GM10266 (cell line): Measurements from ENCODE around the gene CD300E.

ENCODE experiments used
- DNase-seq: peaks from one replicate; pipeline ENCODE4 v3.0.0; 2012; ENCODE audit errors: extremely low spot score
- TF ChIP-seq, protein P1 (sequence below): IDR thresholded peaks from 2 replicates; pipeline ENCODE4 v1.5.1; 2012; ENCODE audit warnings: mild to moderate bottlenecking, low read depth; ENCODE audit not compliant: control insufficient read depth, insufficient read depth; ENCODE audit errors: missing control alignments

CD300E gene

GRCh38 chr17:74652020-74652419 is 28.5 kb upstream of the CD300E start:
- TF ChIP-seq, protein P1, sequence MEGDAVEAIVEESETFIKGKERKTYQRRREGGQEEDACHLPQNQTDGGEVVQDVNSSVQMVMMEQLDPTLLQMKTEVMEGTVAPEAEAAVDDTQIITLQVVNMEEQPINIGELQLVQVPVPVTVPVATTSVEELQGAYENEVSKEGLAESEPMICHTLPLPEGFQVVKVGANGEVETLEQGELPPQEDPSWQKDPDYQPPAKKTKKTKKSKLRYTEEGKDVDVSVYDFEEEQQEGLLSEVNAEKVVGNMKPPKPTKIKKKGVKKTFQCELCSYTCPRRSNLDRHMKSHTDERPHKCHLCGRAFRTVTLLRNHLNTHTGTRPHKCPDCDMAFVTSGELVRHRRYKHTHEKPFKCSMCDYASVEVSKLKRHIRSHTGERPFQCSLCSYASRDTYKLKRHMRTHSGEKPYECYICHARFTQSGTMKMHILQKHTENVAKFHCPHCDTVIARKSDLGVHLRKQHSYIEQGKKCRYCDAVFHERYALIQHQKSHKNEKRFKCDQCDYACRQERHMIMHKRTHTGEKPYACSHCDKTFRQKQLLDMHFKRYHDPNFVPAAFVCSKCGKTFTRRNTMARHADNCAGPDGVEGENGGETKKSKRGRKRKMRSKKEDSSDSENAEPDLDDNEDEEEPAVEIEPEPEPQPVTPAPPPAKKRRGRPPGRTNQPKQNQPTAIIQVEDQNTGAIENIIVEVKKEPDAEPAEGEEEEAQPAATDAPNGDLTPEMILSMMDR = no peak
- no peak for DNase-seq

GRCh38 chr17:74649909-74650308 is 26.4 kb upstream of the CD300E start:
- TF ChIP-seq, protein P1 = no peak

GRCh38 chr17:74647871-74648672 is 24.5 kb upstream of the CD300E start:
- no peak for DNase-seq
- TF ChIP-seq, protein P1 = no peak

More at GRCh38 chr17:74649909-74650308, 26.4 kb upstream of the CD300E start:
- no peak for DNase-seq

DNA sequence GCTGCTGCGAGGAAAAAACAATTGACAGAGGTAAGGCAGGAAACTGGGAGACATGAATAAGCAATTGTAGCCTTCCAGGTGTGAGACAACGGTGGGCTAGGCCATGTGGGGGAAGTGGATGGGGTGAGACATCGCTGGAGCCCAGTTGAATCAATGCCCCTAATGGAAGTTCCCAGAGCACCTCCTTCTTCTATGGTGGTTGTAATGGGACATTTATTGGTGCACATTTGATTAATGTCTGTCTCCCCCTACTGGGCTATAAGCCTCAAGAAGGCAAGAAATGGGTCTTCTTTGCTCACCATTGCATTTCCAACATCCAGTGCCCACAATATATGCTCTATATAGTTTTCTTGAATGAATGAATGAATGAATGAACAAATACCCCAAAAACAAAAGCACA is 22.7 kb upstream of the CD300E start:
- TF ChIP-seq, protein P1 = peak; percentile 55
- DNase-seq = peak; percentile 49

DNA sequence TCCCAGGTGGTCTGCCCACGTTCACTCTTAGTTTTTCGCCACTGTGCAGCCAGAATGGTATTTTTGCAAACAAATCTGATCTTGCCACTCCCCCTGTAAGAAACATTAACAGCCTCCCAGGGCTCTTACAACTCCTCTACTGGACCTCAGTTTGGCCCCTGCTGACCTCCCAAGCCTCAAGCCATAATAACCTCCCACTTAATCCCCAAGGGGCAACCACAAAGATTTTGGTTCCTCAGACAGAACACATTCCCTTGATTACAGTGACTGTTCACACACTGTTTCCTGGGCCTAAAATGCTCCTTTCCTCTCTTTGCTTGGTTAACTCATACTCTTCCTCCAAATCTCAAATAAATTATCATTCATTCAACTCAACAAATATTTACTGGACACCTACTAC is 21.5 kb upstream of the CD300E start:
- no peak for DNase-seq
- TF ChIP-seq, protein P1 = no peak

DNA sequence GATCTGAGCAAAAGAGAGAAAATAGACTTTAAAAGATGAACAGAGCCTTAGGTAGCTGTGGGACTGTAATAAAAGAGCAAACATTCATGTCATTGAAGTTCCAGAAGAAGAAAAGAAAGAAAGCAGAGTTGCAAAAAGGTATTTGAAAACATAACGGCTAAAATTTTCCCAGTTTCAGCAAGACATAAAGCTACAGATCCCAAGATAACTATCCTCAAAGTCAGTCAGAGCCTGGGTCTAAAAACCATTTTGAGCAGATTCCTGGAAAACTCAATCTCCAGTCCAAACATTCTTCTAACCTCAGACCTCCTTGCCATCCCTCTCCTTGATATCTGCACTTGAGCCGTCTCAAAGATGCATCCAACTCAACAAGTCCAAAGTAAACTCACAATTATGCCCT is 20.9 kb upstream of the CD300E start:
- no peak for DNase-seq
- TF ChIP-seq, protein P1 = no peak

DNA sequence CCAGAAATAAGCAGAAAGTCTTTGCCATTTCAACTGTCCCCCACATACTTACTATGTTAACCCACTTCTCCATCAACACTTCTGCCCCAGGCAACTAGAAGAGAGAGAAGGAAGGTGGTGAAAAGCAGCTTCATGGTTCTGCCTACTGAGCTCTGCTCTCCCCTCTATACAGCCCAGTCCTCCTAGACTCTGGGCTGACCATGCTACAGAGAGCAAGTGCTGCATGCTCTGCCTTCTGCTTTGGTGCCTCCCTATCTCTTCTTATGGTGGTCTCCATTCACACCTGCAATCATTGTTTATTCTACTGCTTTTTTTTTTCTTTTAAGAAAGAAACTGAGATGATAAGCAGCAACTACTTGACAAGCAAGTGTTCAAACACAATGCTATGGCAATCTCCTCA is 20.3 kb upstream of the CD300E start:
- TF ChIP-seq, protein P1 = no peak
- no peak for DNase-seq
